NOMO-1 (cell line): ENCODE measurements around the gene XXYLT1.

Source experiments
- DNase-seq, 2 experiments: peaks; one replicate each; lab custom pipeline; 2025; ENCODE audit not compliant: unreplicated experiment in 2 of 2; lab: John Stamatoyannopoulos, UW

XXYLT1 gene

DNA sequence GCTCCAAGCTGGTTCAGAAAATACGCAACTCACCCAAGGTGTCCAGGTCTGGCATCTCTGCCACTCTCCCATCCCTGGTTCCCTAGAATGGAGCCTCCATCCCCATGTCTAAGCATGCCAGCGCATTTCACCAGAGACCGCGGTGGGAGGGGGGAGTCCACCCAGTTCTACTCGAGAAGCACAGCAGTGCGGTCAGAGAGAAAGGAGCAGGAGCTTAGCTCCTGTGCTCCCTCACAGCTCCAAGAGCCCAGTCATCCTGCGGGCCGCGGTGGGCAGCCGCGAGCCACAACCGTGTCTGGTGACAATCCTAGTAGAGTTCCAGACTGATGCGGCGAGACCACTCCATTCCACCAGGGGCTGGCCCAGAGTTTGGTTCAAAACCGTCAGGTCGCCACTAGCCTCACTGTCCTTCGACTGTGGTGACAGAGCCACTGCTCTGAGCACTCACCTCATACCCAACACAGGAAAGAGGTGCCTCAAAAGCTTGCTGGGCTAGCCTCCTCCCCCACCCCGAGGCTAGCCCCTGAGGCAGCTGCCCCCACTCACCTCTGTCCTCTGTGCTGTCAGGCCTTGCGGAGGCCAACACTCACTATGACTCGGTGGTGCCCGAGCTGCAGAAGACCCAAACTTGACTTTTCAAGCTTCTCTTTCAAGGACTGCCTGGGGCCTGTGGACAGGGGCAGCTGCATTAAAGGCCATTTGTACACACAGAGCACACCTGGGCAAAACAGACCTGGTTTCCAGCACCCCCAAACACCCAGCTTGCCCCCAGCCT is 185.4 kb downstream of the XXYLT1 start:
- no peak for DNase-seq

DNA sequence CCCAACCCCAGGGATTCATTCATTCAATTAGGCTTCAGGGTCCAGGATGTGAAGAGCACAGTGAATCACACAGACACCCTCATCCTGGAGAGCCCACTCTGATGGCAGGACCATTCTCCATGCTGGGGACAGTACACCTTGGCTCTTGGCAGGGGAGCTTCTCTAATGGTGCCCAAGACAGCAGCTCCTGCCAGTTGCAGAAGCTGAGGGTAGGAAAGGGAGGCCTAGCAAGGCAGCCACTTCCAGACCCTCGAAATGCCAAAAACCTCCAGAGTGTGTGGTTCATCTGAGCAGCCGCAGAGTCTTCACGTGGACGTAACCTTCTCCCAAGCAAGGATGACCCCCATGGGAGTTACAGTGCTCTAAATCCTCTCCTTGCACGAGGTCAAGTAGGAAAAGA is 186.2 kb downstream of the XXYLT1 start:
- DNase-seq = no peak

DNA sequence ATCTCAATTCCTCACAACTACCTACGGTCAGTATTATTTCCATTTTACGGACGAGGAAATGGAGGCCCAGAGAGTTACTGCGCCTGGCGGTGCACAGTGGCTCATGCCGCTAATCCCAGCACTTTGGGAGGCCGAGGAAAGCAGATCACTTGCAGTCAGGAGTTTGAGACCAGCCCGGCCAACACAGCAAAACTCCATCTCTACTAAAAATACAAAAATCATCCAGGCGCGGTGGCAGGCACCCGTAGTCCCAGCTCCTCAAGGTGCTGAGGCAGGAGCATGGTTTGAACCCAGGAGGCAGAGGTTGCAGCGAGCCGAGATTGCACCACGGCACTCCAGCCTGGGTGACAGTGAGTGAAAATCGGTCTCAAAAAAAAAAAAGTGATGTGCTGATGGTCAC is 187.3 kb downstream of the XXYLT1 start:
- no peak for DNase-seq

DNA sequence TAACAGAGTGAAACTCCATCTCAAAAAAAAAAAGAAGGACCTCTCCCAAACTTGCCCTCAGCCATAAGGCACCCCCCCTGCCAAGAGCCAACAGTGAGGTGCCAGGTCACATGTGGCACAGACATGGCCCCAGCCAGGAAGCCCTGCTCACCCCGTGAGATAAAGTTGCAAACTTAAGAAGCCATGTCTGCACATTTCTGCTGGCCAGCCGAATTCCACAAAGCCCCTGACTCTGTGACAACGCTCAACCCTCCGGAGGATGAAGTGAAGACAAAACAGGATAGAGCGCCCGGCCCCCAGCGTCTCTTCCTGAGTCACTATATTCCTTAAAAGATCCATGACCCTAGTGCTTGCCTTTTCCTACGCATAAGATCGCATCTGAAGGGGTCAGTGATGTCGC is 188.1 kb downstream of the XXYLT1 start:
- no peak for DNase-seq

DNA sequence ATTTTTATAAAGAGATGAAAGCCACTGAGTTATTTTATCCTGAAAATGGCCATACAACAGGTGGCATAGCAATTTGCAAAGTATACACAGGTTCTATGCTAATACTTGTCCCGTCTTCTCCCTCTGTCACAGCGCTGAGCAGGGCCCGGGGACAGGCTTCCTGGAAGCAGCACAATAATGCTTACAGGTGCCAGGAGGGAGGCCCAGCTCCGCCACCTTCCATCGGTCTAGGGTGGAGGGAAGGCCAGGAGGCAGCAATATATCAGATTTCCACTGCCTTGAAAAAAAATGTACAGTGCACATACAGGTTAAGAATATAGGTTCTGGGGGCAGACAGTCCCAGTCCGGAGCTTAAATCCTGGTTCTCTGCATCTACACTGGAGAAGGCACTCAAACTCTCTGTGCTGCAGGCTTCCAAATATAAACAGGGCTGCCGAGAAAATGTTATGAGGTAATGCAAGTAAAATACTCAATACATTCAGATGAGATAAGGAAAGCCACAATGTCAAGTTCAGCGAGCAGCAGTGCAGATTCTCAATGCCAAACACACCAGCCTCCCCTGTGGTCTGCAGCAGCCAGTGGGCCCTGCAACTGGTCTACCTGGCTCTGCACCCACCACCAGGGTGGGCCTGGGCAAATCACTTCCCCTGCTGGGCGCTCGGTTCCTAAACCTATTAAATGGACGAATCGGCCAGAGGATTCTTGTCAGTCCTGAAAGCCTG is 189.6 kb downstream of the XXYLT1 start:
- no peak for DNase-seq

DNA sequence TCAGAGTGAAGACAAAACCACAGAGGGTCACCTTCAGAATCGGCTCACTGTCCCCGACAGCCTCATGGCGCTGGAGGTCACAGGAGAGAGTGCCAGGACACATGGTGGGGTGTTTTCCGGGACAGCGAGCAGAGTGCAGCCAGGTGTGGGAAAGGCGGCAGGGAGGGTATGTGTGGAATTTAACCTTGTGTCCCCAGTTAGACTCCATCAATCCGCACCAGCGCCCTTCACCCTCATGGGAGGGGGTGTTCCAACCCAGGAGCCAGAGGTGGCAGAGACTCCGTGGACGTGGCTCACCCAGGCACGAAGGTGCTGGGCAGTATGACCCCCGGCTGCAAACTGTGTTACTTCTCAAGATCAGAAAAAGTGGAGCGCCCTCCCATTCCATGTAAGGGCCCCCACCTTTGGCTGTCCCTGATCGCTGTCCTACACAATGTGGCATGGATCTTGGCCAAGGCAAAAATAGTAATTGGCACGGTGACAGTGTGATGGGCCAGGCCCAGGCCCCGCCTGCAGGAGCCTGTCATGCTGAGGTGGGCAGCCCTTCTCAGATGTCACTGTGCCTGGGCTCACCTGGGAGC is 190.3 kb downstream of the XXYLT1 start:
- no peak for DNase-seq

DNA sequence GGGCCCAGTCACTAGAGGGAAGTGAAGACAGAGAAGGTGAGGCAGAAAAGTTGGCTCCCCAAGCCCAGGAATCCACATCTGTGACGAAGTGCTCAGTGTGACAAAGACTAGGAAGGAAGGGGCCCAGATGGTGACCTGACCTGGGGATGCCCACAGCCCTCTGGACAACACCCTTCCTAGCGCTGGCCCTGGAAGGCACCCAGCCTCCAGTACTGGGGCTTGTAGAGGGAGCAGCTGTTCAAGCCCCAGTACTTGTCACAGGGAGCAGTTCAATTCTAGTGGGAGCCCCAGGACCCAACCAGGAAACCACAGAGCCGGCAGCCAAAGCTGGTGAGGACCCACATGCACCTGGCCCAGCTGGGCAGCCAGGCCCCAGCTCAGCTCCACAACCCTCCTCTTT is 190.8 kb downstream of the XXYLT1 start:
- DNase-seq = no peak

DNA sequence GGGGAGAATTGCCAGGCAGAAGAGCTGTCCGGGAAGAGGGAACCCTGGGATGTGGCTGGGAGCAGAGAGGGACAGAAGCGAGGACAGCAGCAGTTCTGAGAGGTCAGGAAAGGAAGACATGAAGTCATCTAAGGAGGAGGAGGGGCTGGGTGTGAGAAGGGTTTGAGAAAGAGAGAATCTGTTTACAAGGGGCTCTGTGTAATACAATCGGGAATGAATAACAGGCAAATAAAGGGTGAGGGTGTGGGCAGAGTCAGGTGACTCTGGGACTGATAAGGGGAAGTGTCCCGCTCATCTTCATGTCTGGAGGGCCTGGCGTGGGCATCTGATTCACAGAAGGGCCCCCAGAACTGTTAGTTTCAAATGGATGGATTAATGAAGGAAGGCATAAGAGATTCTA is 191.3 kb downstream of the XXYLT1 start:
- DNase-seq = no peak

DNA sequence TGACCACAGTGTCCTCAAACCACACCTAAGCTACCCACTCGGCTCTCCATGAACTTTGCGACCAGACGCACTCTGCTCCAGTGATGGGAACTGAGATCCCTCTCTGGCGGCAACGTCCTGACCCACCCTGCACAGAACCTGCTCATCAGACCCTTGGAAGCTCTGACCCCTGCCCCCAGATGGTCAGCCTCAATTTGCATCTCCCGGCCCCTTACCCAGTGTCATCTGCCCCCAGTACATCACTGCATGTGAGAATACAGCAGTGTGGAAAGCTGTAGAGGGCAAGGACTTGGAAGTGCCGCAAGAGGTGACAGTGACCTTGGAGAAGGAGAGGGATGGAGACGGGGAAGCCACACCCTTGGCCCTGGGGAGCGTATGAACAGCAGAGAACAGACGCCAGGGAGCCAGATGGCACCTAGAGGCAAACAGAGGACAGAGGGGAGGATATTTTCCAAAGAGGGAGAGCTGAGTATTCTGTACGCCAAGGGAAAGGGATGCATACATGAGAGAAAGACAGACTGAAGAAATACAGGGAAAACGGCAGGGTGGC is 192.0 kb downstream of the XXYLT1 start:
- DNase-seq = no peak

DNA sequence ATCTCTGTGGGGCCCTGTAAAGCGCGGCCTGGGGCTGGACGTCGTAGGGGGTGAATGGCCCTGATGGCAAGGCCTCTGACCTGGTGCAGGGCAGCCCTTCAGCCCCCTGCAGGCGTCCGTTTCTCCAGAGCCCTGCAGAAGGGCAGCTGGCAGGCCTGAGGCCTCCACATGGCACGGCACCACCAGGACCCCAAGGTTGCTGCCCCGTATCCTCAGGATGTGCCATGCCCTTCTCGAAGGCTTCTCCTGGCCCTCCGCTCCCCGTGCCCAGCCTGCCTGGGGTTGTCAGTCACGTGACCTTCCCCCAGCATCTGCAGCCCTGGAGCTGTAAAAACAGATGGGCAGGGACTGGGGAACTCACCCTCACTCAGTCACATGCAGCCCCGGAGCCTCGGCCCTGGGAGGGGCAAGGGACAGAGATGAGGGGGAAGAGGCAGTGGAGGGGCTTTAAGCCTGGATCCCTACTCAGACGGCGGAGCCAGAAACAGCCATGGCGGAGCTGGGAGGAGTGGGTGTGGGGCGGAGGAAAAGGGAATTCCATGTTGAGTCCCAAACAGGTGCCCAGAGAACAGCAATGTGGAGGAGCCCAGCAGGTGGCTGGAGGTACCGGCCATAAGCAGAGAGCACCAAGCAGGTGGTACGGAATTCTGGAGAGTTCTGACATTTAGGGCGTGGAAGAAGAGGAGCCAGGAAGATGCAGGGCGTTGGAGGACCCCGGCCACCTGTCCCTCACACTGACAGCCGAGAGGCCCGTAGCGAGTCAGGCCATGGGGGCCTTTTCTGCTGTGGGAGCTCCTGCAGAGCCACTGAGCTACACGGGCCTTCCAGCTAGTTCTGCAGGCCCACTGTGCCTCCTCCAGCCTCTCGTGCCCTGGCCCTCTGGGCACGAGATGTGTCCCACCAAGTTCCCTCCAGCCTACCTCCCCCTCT is 193.1 kb downstream of the XXYLT1 start:
- DNase-seq = no peak

DNA sequence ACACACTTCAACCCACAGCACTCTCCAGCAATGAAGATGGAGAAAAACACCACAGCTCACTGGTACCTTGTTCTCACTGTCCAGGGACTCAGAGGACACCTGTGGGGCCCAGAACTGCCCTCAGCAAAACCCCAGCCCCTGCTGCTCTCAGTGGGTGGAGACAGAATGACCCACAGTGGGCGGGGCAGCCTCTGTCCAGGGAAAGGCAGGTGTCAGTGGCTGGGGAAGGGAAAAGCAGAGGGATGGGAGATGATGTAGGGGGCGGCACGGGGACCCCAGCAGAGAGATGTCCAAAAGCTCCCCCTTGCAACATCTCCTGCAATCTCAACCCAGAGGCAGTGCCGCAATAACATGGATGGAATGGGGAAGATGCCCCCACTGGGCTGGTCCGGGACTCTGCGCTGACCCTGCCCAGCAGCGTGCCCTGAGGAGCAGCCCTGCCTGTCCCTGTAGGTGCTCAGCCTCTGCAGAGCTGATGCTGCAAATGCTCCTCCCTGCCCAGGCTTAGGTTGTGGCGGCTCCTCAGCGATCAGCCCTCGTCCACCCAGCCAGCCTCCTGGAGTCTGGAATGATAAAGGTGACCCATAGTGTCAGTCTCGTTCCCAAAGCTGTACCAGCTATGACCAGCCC is 193.9 kb downstream of the XXYLT1 start:
- no peak for DNase-seq

DNA sequence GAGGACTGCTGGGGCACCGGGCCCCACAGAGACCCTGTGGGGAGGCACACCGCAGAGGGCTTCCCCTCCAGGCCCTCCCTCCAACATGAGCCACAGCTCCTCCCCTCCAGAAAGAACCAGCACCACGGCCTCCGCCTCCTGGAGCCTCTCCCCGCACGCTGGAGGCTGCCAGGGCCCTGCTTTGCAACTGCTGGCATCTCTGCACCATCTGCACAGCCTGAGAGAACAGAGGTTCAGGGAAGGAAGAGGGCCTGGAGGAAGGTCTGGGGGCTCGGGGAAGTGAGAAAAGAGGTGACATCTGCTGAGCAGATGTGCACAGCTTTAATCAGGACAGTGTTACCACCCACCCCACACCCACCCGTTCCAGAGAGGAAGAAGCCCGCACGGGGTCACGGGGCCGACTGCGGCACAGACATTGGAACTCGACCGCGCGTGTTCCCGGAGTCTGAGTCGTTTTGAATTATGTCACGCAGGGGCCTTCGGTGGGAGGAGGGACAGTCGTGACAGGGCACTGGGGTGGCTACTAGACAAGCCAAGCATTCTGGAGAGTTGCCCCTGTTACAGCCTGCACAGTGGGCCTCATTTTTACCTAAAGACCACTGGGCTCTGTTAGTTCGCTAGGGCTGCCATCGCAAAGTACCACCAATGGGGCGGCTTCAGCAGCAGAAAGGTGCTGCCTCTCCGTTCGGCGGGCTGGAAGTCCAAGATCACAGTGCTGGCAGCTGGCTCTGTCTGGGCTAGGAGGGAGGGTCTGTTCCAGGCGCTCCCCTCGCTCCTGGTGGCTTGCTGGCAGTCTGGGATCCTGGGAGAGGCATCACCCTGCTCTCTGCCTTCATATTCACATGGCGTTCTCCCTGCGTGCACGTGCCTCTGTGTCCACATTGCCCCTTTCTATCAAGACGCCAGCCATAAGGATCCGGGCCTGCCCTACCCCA is 194.8 kb downstream of the XXYLT1 start:
- no peak for DNase-seq

DNA sequence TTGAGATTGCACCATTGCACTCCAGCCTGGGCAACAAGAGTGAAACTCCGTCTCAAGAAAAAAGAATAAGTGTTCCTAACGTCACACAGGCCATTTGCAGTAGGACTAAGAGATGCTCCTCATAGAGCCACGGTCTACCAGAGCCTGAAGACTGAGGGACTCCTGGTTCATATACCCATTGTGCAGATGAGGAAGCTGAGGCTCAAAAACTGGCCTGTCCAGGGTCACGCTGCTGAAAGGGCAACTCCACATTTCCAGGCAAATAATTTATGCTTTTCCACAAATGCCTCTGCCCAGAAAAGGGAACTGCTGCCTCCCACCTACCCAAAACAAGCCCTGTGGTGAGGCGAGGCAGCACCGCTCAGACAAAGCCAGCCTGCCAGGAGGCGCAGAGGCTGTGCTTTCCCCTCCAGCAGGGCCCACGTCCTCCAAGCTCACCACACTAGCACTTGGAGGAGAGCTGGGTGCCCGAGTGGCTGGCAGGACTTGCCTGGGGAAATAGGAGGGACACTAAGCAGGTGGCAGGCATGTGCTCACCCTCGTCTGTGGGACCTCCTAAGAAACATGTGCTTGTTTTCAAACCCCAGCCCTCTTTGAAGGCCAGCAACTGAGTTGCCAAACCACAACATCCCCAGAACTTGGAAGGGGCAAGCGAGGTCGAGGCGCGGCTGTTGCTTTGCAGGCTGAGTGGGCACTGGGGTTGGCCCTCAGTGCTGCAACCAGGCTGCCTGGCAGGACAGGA is 195.6 kb downstream of the XXYLT1 start:
- no peak for DNase-seq

DNA sequence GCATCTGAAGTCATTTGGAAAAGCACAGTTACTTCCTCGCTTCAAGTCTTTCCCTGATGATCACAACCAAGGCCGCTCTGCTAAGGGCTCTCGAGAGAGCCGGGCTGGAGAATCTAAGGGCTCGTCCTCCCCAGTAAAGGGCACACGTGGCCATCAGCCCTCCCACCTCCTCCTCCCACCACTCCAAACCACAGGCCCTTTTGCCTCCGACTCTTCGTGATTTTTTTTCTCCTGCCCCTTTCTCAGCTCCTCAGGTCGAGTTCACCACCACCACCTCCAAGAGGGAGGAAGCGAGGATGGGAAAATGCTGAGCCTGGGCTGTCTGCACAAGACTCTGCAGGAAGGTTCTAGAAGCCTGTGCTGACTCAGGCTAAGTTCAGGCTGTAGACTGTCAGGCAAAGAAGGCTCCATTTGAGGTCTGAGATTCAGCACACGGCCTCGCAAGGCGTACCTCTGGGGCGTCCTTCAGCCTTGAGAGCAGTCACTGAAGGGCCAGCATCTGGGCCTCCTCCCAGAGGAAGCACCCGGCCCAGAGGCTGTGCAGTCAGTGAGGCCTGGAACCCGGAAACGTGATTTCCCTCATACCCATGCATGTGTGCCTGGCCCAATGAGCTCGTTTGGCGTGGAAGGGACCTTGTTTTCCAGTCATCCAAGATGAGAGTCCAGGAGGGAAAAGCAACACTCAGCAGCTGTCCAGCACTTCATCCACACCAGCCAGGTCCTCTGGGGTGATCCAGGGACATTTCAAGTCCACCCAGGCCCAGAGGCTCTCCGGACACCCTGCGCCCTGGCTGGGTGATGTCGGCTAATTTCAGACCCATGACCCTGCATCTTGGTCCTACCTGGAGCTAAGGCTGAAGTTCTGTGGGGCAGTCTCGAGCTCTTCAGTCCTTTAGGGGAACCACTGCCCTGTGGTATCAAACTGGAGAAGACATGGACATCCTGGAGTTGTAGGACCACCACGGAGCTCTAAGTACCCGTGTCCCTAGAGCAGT is 196.8 kb downstream of the XXYLT1 start:
- DNase-seq = no peak

DNA sequence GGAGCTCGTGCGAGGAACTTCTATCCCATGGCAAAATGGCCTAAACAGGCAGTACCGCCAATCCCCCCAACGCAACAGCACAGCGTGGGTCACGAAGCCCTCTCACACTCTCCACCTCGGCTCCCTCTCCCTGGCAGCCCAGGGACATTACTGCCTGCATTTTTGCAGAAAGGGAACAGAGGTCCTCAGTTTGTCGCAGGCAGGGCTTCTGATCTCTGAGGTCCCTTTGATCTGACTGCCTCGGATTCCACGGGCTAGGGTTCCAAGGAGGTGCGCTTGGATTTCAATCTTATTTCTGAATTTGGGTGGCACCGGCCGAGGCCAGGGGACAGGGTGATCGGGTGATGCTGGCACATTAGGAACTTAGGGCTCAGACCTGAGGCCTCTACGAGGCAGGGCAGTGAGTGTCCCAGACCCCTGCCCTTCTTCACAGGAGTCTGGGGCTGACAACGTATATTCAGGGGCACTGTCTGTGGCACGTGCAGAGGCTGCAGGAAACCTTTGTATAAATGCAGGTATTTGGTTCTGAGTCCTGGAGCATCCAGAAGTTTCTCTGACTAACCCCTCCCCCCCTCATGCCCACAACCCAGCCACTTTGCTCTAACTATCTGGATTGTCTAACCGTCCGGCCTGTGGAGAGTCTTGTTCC is 197.9 kb downstream of the XXYLT1 start:
- DNase-seq = no peak

DNA sequence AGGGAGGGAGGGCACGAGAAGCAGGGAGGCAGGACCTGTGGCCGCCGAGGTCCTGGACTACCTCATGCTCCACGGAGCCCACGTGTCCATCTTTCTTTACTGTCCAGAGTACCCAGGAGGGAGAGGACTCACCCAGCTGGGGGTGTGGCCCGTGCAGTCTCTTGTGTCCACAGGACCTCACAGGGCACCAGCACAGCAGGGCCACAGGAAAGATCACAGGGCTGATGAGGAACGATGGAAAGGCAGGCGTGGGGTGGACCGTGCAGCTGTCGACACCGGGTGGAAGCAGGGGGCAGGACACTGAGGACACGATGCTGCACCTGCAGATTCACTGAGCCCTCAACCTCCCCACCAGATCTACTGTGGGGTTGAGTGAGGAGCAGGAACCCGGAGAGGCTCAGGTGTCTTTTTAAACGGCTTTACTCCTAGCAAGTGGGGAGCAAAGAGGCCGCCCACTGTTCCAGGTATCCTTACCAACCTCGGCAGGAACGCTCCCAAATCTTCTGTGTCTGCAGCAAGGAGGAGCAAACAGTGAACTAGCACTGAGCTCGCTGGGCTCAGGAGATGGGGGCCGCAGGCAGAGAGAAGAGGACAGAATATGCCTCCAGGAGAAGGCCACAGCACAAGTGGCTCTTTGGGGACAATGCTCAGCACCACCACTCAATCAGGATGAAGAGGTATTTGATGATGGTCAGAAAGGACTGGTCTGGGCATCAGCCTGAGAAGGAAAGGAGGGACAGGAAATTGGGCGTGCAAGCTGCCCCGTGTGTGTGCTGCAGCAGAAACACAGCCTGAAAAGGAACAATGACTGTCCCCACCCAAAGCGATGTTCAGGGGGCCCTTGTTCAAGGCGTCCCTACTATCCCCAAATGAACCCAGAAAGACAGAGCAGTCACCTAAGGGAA is 198.8 kb downstream of the XXYLT1 start:
- no peak for DNase-seq
